Panc1 (cell line): ENCODE data around the gene RRP36. TPM values are rescaled to one million over a fixed set of nuclear protein-coding genes. Genes with fewer than 3 reads are reported as not detected.
A peak's percentile ranks its signal among the peaks of the same experiment; 100 is the strongest.

Source experiments
- ATAC-seq: fragments of 200-7000 bp; cut with Tn5 transposase; 2 replicates; pipeline ENCODE4 v1.9.1; 2020; ENCODE audit warnings: mild to moderate bottlenecking, moderate library complexity
- BruUV-seq: library from RNA; stranded (reverse); fragments of 400-500 nt; replicated peaks from 2 replicates; lab custom pipeline; 2021; lab: Mats Ljungman, UMichigan
- CTCF ChIA-PET: fragments of 300-600 bp; sonication (Branson Sonifier 250); formaldehyde crosslinking; loops from one replicate; lab custom pipeline; 2022; ENCODE audit warnings: antibody characterized with exemption; lab: Charles Lee
- POLR2A ChIA-PET: fragments of 300-600 bp; sonication (Branson Sonifier 250); formaldehyde crosslinking; loops from one replicate; lab custom pipeline; 2022; ENCODE audit warnings: antibody characterized with exemption; lab: Charles Lee
- DNase-seq: peaks from one replicate; pipeline ENCODE4 v3.0.0-alpha.2; 2010; ENCODE audit warnings: low read depth, low spot score
- H3K27ac ChIP-seq: 2 replicates; pipeline ENCODE4 v1.5.1; 2011; ENCODE audit warnings: mild to moderate bottlenecking, low read length, inconsistent platforms
- H3K27me3 ChIP-seq: fragments of 200-500 bp; sonication (Bioruptor generic); 2 replicates; pipeline ENCODE4 v1.6.0; 2014; ENCODE audit warnings: low read length, inconsistent platforms; ENCODE audit not compliant: control insufficient read depth, insufficient read depth
- H3K36me3 ChIP-seq: fragments of 200-500 bp; sonication (Bioruptor generic); 2 replicates; pipeline ENCODE4 v1.5.1; 2014; ENCODE audit warnings: inconsistent platforms, mild to moderate bottlenecking, low read length, moderate library complexity; ENCODE audit not compliant: control insufficient read depth, insufficient read depth
- H3K4me1 ChIP-seq: 2 replicates; pipeline ENCODE4 v1.5.1; 2011; ENCODE audit warnings: inconsistent platforms, mild to moderate bottlenecking, low read length, moderate library complexity; ENCODE audit not compliant: control insufficient read depth, insufficient read depth
- H3K4me3 ChIP-seq, 2 experiments: 2 replicates each; pipeline ENCODE4 v1.5.1; 2011 to 2012; ENCODE audit warnings: low read depth in 2 of 2, low read length in 2 of 2, mild to moderate bottlenecking in 2 of 2, inconsistent platforms in 1 of 2, moderate library complexity in 1 of 2
- H3K9me3 ChIP-seq: fragments of 200-500 bp; sonication (Bioruptor generic); 2 replicates; pipeline ENCODE4 v1.5.1; 2014; ENCODE audit warnings: low read depth, mild to moderate bottlenecking, inconsistent platforms, low read length, moderate library complexity; ENCODE audit not compliant: control insufficient read depth, insufficient read depth
- CTCF ChIP-seq: fragments of 450-650 bp; IDR thresholded peaks from 2 replicates; pipeline ENCODE4 v1.5.1; 2017; ENCODE audit warnings: mild to moderate bottlenecking
- POLR2AphosphoS5 ChIP-seq: IDR thresholded peaks from 2 replicates; pipeline ENCODE4 v1.6.1; 2012; ENCODE audit warnings: mild to moderate bottlenecking, low read depth, low read length, moderate library complexity
- REST ChIP-seq, 2 experiments: IDR thresholded peaks; 2 replicates each; pipeline ENCODE4 v1.6.1; 2011 to 2012; ENCODE audit warnings: low read depth in 2 of 2, control low read depth in 1 of 2, low read length in 1 of 2, mild to moderate bottlenecking in 1 of 2, moderate library complexity in 1 of 2; ENCODE audit not compliant: insufficient read depth in 1 of 2
- SIN3A ChIP-seq: IDR thresholded peaks from 2 replicates; pipeline ENCODE4 v1.6.1; 2012; ENCODE audit warnings: low read depth, mild to moderate bottlenecking, low read length, moderate library complexity, borderline replicate concordance; ENCODE audit not compliant: insufficient read depth
- TCF7L2 ChIP-seq: IDR thresholded peaks from 2 replicates; pipeline ENCODE4 v1.6.1; 2011; ENCODE audit warnings: mild to moderate bottlenecking, low read depth, low read length, inconsistent platforms
- in situ Hi-C: cut with HindIII; loops from 2 replicates; pipeline ENCODE4 v1.10.0; 2016; ENCODE audit warnings: low sequenced_read_pairs, low pct_unique_long_range_greater_than_20kb
- intact Hi-C: fragments of 100-400 bp; cut with micrococcal nuclease; formaldehyde crosslinking; loops from one replicate; pipeline ENCODE4 v1.10.0; 2022; ENCODE audit not compliant: unreplicated experiment
- total RNA-seq: library from RNA; stranded (reverse); gene quantifications from one replicate; pipeline ENCODE4 v1.2.1, GENCODE V29; 2021; ENCODE audit not compliant: unreplicated experiment

RRP36 gene
- total RNA-seq, 1 experiment from 2014 or later = 106 TPM

GRCh38 chr6:43033496-43034189, 12.2 kb downstream of the RRP36 start:
- ATAC-seq = no peak
- intact Hi-C loops (no loop called here), in situ Hi-C loops (no loop called here)
- Histone ChIP-seq H3K4me3 (no peak overlapping the region), H3K4me1 (peaks cover 3% of the 10 kb centered on the region; the same call in 1 of the 2 replicates), H3K9me3 (no peaks in the 10 kb centered on the region), H3K36me3 (peaks cover 2% of the 10 kb centered on the region; the same call in 1 of the 2 replicates), H3K27ac (no peak overlapping the region), H3K27me3 (no peaks in the 10 kb centered on the region)
- DNase-seq = no peak
- POLR2A ChIA-PET = interaction anchor here (0.6 to 0.9 kb wide), 4 partner anchors 11 to 93 kb away, joined by 3 to 5 read pairs (median 3); partner anchors contain the start of genes KLC4 and MRPL2
- BruUV-seq = TSS peak; percentile 60
- CTCF ChIA-PET = interaction anchor here (0.6 kb wide), 2 partner anchors 106 to 129 kb away, joined by 6 to 9 read pairs; no protein-coding TSS in a partner anchor
- TF ChIP-seq POLR2AphosphoS5 = no peak
- TF ChIP-seq CTCF = no peak
- no peak for TF ChIP-seq REST (IDR thresholded peaks at IDR 0.05; ENCODE audit: insufficient read depth in 1 of 2, low read depth in 2 of 2, low read length in 1 of 2)
- TF ChIP-seq SIN3A = no peak
- no peak for TF ChIP-seq TCF7L2

GRCh38 chr6:43034190-43034525, 12.7 kb downstream of the RRP36 start:
- H3K4me1 ChIP-seq = peaks cover 3% of the 10 kb centered on the region; the same call in 1 of the 2 replicates
- intact Hi-C loops = no loop called here
- ATAC-seq (no peak), DNase-seq (no peak)
- no peak for TF ChIP-seq POLR2AphosphoS5
- no peak for TF ChIP-seq REST (IDR thresholded peaks at IDR 0.05; ENCODE audit: insufficient read depth in 1 of 2, low read depth in 2 of 2, low read length in 1 of 2)
- no peak for TF ChIP-seq CTCF
- TF ChIP-seq SIN3A = no peak
- TF ChIP-seq TCF7L2 = no peak
- H3K4me3 ChIP-seq = no peak overlapping the region
- no peaks in the 10 kb centered on the region for H3K9me3 ChIP-seq
- ChIA-PET CTCF (no interaction called here), POLR2A (no interaction called here)
- H3K27ac ChIP-seq = no peak overlapping the region
- in situ Hi-C loops = no loop called here
- H3K36me3 ChIP-seq = peaks cover under 1% of the 10 kb centered on the region; the same call in 1 of the 2 replicates
- BruUV-seq = no TSS peak
- no peaks in the 10 kb centered on the region for H3K27me3 ChIP-seq
